BE2C (cell line): ENCODE data around the gene RARB.

Experiments
- DNase-seq: peaks from one replicate; pipeline ENCODE4 v3.0.0-alpha.2; 2020
- H3K27me3 ChIP-seq: fragments of 250-450 bp; sonication (Bioruptor Pico); 2 replicates; pipeline ENCODE4 v1.5.1; 2020; ENCODE audit warnings: mild to moderate bottlenecking
- H3K36me3 ChIP-seq: fragments of 250-450 bp; sonication (Bioruptor Pico); 2 replicates; pipeline ENCODE4 v1.5.1; 2020; ENCODE audit warnings: mild to moderate bottlenecking
- H3K4me1 ChIP-seq: fragments of 250-450 bp; sonication (Bioruptor Pico); 2 replicates; pipeline ENCODE4 v1.5.1; 2020
- H3K4me3 ChIP-seq: 2 replicates; pipeline ENCODE4 v1.5.1; 2011; ENCODE audit warnings: low read depth, low read length
- H3K9me3 ChIP-seq: fragments of 250-450 bp; sonication (Bioruptor Pico); 2 replicates; pipeline ENCODE4 v1.5.1; 2020
- TF ChIP-seq, protein P1 (sequence below): IDR thresholded peaks from 2 replicates; pipeline ENCODE4 v1.5.1; 2012; ENCODE audit warnings: mild to moderate bottlenecking, low read depth, low read length

RARB gene

DNA sequence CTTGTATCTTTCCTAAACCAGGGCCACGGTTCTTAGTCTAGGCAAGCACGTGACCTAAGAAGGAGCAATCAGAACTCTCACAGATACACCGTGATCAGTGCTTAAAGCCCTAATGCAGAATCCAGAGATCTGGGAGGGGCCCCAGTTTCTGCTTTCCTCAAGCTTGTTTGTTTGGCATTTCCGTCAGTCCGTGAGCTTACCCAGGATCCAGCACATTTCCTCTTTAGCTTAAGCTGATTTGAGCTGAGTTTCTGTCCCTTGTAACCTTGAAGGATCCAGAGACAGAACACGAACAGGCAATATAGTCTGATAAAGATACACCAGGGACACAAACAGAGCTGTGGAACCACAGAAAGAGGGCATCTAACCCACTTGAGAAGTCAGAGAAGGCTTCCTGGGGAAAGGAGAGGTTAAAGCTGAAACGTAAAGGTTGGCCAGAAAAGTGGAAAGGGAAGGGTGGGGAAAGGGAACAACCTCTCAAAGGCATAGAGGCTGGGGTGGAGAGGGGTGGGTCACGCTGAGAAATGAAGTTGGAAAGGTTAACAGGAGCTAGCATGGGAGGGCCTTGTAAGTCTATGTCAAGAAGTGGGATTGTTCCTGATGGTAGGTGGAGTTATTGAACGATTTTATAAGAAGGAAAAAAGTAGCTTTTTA, 42.1 kb upstream of the RARB start:
- Histone ChIP-seq H3K4me3 (no peak overlapping the region), H3K4me1 (no peaks in the 10 kb centered on the region), H3K9me3 (no peaks in the 10 kb centered on the region), H3K36me3 (no peaks in the 10 kb centered on the region), H3K27me3 (no peaks in the 10 kb centered on the region)
- TF ChIP-seq, protein P1, sequence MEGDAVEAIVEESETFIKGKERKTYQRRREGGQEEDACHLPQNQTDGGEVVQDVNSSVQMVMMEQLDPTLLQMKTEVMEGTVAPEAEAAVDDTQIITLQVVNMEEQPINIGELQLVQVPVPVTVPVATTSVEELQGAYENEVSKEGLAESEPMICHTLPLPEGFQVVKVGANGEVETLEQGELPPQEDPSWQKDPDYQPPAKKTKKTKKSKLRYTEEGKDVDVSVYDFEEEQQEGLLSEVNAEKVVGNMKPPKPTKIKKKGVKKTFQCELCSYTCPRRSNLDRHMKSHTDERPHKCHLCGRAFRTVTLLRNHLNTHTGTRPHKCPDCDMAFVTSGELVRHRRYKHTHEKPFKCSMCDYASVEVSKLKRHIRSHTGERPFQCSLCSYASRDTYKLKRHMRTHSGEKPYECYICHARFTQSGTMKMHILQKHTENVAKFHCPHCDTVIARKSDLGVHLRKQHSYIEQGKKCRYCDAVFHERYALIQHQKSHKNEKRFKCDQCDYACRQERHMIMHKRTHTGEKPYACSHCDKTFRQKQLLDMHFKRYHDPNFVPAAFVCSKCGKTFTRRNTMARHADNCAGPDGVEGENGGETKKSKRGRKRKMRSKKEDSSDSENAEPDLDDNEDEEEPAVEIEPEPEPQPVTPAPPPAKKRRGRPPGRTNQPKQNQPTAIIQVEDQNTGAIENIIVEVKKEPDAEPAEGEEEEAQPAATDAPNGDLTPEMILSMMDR, result no peak
- no peak for DNase-seq

DNA sequence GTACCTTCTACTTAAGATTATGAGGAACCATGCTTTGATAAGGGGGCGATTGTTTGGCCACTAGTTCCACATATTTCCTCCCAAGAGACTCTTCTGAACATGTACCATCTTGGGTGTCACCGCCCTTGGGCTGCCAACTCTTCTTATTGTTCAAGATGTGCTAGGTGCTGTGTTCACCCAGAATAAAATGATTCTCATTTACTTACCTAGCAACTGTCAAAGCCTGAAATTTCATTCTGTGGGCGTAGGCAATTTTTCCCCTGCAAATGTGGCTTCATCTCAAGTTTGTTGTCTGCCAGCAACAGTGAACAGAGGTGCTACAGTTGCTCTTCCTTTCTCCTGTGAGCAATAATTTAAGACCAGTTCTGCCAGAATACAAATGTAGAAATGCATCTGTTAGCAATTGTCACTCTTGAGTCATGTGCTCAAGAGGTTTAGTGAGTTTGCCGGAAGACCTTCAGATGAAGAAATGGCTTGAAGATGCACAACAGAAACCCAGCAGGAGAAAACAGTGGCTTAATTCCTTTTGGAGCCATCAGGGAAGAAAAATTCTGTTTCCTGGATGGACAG, 41.3 kb upstream of the RARB start:
- H3K36me3 ChIP-seq, result no peaks in the 10 kb centered on the region
- no peaks in the 10 kb centered on the region for H3K9me3 ChIP-seq
- H3K27me3 ChIP-seq, result no peaks in the 10 kb centered on the region
- DNase-seq, result no peak
- no peaks in the 10 kb centered on the region for H3K4me1 ChIP-seq
- H3K4me3 ChIP-seq, result no peak overlapping the region
- TF ChIP-seq, protein P1, result no peak

DNA sequence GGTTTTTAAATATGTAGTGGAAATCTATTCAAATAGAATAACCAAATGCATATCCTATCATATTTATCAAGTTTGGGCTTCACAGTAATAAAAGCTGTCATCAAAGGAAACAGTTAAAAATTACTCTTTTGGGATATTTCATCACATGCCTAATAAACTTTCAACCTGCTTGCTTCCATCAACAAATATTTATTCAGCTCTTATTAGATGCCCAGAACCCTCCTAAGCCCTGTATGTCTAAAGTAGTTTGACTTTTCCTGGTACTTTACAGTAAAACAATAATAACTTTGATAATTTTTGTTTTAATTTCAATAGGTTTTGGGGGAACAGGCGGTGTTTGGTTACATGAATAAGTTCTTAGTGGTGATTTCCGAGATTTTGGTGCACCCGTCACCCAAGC, 37.5 kb upstream of the RARB start:
- TF ChIP-seq, protein P1, result no peak
- H3K27me3 ChIP-seq, result no peaks in the 10 kb centered on the region
- no peak for DNase-seq
- no peaks in the 10 kb centered on the region for H3K4me1 ChIP-seq
- H3K9me3 ChIP-seq, result no peaks in the 10 kb centered on the region
- no peak overlapping the region for H3K4me3 ChIP-seq
- no peaks in the 10 kb centered on the region for H3K36me3 ChIP-seq

DNA sequence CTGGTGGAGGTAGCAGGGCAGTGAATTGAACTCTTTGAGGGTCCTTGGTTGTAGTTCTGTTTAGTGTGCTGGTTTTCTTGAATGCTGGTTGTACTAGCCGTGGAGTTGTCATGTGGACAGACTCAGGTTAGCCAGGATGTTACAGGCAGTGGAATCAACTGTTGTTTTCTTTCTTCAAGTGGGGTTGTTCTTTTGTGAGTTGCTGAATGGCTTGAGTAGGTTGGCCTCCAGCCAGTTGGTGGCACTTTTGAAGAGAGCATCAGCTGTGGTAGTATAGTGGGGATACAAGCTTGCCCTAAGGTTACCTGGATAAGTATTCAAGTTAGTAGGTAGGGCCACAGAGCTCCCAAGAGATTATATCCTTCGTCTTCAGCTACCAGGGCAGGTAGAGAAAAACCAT, 31.8 kb upstream of the RARB start:
- no peak for DNase-seq
- no peaks in the 10 kb centered on the region for H3K36me3 ChIP-seq
- H3K9me3 ChIP-seq, result no peaks in the 10 kb centered on the region
- H3K27me3 ChIP-seq, result no peaks in the 10 kb centered on the region
- no peaks in the 10 kb centered on the region for H3K4me1 ChIP-seq
- H3K4me3 ChIP-seq, result no peak overlapping the region
- TF ChIP-seq, protein P1, result no peak

DNA sequence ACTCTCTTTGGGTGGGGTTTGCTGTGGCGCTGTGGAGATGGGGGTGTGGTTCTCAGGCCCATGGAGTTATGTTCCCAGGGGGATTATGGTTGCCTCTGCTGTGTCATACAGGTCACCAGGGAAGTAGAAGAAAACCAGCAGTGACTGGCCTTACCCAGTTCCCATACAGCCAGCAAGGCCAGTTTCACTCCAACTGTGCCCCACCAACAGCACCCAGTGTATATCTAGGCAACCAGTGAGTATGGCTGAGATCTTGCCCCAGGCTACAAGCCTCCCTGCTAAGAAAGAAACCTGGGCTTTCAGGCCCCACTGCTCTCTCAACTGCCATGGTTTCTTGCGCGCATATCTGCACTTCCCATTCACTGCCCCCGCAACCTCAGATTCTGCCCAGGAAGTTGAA, 31.4 kb upstream of the RARB start:
- H3K27me3 ChIP-seq, result no peaks in the 10 kb centered on the region
- no peaks in the 10 kb centered on the region for H3K4me1 ChIP-seq
- no peaks in the 10 kb centered on the region for H3K9me3 ChIP-seq
- TF ChIP-seq, protein P1, result no peak
- H3K4me3 ChIP-seq, result no peak overlapping the region
- no peak for DNase-seq
- no peaks in the 10 kb centered on the region for H3K36me3 ChIP-seq

DNA sequence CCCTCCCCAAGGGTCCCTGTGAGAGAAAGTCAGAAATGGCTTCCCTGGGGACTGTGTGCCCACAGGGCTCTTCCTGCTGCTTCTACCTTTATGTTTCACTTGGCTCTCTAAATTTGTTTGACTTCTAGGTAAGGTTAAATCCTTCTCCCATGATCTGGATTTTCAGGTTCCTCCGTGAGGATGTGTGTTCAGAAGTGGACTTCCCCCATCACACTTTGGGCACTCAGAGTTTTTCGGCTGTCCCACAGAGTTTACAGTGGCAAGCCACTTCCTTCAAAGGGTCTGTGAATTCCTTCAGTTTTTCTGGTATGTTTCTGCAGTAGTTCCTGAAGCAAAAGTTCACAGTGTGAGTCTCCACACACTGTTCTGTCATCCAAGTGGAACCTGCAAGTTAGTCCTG, 30.9 kb upstream of the RARB start:
- H3K36me3 ChIP-seq, result no peaks in the 10 kb centered on the region
- TF ChIP-seq, protein P1, result no peak
- H3K9me3 ChIP-seq, result no peaks in the 10 kb centered on the region
- no peak for DNase-seq
- H3K27me3 ChIP-seq, result no peaks in the 10 kb centered on the region
- no peak overlapping the region for H3K4me3 ChIP-seq
- no peaks in the 10 kb centered on the region for H3K4me1 ChIP-seq
